Endothelial cell of hepatic sinusoid (primary cell): ENCODE results near the gene HEPHL1.
"Not testable (repeated sequence)": the region's sequence is repeated elsewhere in the genome, so short reads cannot be mapped to it uniquely, and the experiment has no call there.

Experiments
- in situ Hi-C: cut with HindIII; loops from 2 replicates; pipeline ENCODE4 v1.10.0; 2017; ENCODE audit warnings: low sequenced_read_pairs

The HEPHL1 gene

GRCh38 chr11:94148189-94148588 lies 127.0 kb downstream of the HEPHL1 start:
- in situ Hi-C loops: no loop called here

DNA sequence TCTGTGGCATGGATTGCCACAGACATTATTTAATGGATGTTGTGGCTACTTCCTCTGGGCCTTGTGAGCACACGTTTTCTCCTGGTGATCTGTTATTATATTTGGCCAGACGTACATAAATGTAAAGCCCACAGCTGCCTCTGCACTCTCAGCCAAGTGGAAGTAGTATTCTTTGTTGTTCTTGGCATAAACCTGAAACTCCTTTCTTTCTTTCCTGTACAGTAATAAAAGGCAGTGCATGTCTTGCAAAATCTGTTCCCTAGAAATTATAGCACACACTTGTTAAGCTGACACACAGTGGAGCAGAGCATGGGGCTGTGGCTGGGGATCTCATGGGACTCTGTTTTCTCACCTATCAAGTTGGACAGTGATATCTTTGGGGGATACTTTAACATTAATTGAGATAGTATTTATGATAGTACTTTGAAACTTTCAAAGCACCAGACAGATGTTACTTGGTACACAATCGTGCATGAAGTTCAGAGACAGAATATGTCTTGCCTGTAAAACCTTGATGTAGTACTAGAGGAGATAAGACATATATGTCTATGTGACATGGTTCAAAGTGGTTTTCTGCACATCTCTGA lies 128.4 kb downstream of the HEPHL1 start:
- in situ Hi-C loops: no loop called here

GRCh38 chr11:94150056-94150455 lies 128.9 kb downstream of the HEPHL1 start:
- in situ Hi-C loops: no loop called here

DNA sequence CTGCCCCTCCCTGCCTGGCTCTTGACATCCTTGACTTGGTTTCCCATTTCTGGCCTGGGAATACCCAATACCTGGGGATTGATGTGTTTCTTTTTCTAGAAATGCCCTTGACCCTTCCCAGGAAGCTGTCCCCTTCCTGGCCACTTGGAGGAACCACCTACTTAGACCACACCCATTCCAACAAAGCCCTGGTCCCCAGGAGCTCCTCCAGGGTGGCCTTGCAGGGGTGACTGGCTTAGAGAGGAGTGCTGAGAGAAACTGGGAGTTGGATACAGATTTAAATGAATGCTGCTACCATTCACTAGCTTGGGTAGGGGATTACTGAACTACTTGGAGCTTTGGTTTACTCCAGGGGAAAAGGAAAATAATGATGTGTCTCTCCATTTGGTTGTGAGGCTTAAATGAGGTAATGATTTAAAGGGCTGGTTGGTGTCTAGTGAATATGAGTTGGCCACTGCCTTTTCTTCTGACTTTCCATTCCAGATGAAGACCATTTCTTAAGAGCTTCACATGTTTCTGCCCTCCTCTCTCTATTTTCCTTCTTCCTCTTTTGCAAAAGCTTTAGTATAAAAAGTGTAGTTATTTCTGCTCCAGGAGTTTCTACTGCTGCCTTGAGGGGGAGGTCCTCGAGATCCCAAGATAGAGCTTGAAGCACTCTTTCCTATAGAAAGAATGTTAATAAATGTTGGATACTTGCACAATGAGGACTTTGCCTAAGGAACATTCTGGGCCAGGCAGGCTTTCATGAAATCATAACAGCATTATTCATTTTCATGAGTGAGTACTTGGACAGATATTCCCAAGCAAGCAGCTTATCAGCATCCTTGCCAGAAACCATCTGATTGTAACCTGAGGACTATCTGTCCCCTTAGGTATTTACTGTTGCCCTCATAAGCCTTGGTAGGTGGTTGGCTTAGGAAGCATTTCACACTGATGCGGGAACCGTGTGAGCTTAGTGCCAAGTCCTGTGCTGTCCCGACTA lies 129.8 kb downstream of the HEPHL1 start:
- in situ Hi-C loops: no loop called here

GRCh38 chr11:94151903-94152677 lies 130.9 kb downstream of the HEPHL1 start:
- in situ Hi-C loops: no loop called here

DNA sequence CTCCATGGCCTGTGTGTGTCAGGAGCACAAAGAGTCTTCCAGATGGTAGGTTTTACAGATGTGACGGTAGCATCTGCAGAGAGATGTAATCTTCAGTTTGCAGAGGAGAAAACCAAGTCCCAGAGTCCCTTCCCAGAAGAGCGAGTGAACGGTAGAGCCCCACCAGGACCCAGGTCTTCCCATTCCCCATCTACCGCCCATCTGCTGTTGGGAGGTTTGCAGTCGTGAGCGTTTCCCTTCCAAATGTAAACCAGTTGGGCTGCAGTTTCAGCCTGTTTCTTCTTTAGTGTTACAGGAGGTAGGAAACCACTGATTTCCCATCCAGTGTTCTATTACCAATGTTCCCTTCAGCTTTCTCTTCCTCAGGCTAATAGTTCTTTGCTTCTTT lies 131.5 kb downstream of the HEPHL1 start:
- in situ Hi-C loops: no loop called here

DNA sequence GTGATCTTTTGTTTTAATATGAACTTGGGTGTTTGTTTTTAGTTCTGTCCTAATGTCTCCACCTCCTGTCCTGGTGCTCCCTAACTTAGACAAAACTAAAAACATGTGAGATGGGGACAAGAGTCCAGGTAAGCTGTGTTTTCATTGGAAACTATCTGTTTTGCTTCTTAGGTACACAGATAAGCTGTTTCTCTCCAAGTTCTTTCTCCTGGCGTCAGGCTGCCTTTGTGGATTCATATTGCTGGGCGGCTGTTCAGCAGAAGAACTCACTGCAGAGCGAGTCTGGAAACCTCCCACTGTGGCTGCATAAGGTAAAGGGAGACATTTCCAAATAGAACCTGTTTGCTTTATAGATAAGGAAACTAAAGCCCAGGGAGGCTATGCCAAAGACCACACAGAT lies 132.2 kb downstream of the HEPHL1 start:
- in situ Hi-C loops: no loop called here

DNA sequence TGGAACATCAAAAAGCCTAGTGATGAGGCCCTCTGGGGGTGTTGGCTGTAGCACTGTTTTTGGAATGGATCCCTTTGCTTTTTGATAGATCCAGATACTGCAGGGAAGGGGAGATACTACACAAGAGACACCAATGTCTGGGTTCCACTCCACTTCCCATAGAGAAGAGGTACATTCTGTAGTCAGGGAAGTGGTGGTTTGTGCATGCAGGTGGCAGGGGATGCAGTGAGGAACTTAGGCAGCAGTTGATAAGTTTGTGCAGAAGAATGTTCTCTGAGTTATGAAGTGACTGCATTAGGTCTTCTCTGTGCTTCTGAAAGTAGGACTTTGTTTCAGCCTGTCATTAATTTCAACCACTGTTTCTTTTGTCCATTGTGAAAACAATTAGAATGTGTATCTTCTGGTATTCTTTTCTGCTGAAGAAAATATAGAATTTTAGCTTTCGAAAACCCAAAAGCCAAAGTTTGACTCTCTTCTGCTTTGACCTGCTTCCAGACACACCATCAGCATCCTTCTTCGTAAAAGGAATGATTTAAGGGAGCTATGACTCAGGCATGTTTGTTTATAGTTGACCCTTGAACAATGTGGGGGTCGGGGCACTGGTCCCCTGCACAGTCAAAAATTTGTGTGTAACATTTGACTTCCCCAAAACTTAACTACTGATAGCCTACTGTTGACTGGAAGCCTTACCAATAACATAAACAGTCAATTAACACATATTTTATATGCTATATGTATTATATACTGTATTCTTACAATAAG lies 133.1 kb downstream of the HEPHL1 start:
- in situ Hi-C loops: no loop called here

- in situ Hi-C loops: not testable (repeated sequence)
These were observed 136.2 kb downstream of the HEPHL1 start for GRCh38 chr11:94157339-94157738.
